DND-41 (cell line): ENCODE measurements around the gene ABCD4.

ENCODE experiments used
- ATAC-seq: fragments of 200-7000 bp; cut with Tn5 transposase; 3 replicates; pipeline ENCODE4 v1.9.1; 2021; ENCODE audit warnings: low read depth; ENCODE audit not compliant: insufficient read depth
- DNase-seq: peaks from one replicate; pipeline ENCODE4 v3.0.0-alpha.2; 2020
- H2AFZ ChIP-seq: 2 replicates; pipeline ENCODE4 v1.6.0; 2012; ENCODE audit warnings: low read depth, low read length
- H3K27ac ChIP-seq: 2 replicates; pipeline ENCODE4 v1.5.1; 2012; ENCODE audit warnings: low read length, inconsistent platforms
- H3K27me3 ChIP-seq: fragments of 200-600 bp; sonication (generic); 2 replicates; pipeline ENCODE4 v1.6.0; 2012; ENCODE audit warnings: low read length, mild to moderate bottlenecking, inconsistent platforms; ENCODE audit not compliant: insufficient read depth, poor library complexity
- H3K36me3 ChIP-seq: 2 replicates; pipeline ENCODE4 v1.5.1; 2012; ENCODE audit warnings: low read length, inconsistent platforms; ENCODE audit not compliant: insufficient read depth
- H3K4me1 ChIP-seq: 2 replicates; pipeline ENCODE4 v1.5.1; 2012; ENCODE audit warnings: mild to moderate bottlenecking, low read length; ENCODE audit not compliant: insufficient read depth
- H3K4me2 ChIP-seq: 2 replicates; pipeline ENCODE4 v1.6.0; 2012; ENCODE audit warnings: mild to moderate bottlenecking, moderate library complexity, low read length, inconsistent platforms; ENCODE audit not compliant: insufficient read depth
- H3K4me3 ChIP-seq, 2 experiments: fragments of 200-600 bp in 1 of 2; shearing (Covaris generic) in 1 of 2; 2 replicates each; pipeline ENCODE4 v1.5.1; 2012 to 2016; ENCODE audit warnings: inconsistent platforms in 2 of 2, low read length in 2 of 2, mild to moderate bottlenecking in 2 of 2, low read depth in 1 of 2, moderate library complexity in 1 of 2
- H3K79me2 ChIP-seq: 2 replicates; pipeline ENCODE4 v1.6.0; 2012; ENCODE audit warnings: low read length, inconsistent platforms; ENCODE audit not compliant: insufficient read depth
- H3K9ac ChIP-seq: 2 replicates; pipeline ENCODE4 v1.6.0; 2012; ENCODE audit warnings: low read depth, mild to moderate bottlenecking, inconsistent platforms, low read length, moderate library complexity
- H3K9me3 ChIP-seq: 2 replicates; pipeline ENCODE4 v1.5.1; 2012; ENCODE audit warnings: low read length, moderate library complexity, mild to moderate bottlenecking, inconsistent platforms; ENCODE audit not compliant: insufficient read depth, severe bottlenecking
- H4K20me1 ChIP-seq: 2 replicates; pipeline ENCODE4 v1.6.0; 2012; ENCODE audit warnings: low read length; ENCODE audit not compliant: insufficient read depth
- EZH2 ChIP-seq: IDR thresholded peaks from 3 replicates; pipeline ENCODE4 v1.6.1; 2012; ENCODE audit warnings: borderline replicate concordance, low read depth, mild to moderate bottlenecking, moderate library complexity, low read length, inconsistent platforms; ENCODE audit not compliant: severe bottlenecking
- TF ChIP-seq, protein P1 (sequence below): IDR thresholded peaks from 2 replicates; pipeline ENCODE4 v1.5.1; 2012; ENCODE audit warnings: borderline replicate concordance, low read length, moderate library complexity, mild to moderate bottlenecking; ENCODE audit not compliant: poor library complexity, severe bottlenecking; ENCODE audit errors: extremely low read depth

The ABCD4 gene

DNA sequence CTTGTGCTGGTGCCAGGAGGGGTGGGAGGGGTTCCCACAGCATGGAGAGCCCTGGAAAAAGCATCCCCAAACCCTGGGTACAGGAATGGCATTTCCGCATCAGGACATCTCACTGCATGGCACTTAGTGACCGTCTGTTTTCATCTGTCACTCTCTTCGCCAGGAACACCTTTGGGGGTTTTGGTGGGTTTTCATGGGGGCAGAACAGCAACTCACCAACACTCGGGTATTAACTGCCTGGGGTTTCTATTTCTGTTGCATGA is 60.0 kb downstream of the ABCD4 start:
- Histone ChIP-seq H3K4me1 (no peaks in the 10 kb centered on the region), H3K4me3 (no peak overlapping the region), H3K9me3 (no peaks in the 10 kb centered on the region), H4K20me1 (no peaks in the 10 kb centered on the region), H3K36me3 (no peaks in the 10 kb centered on the region), H3K27me3 (peaks cover 15% of the 10 kb centered on the region), H3K9ac (no peak overlapping the region), H3K27ac (no peak overlapping the region), H2AFZ (no peak overlapping the region), H3K4me2 (no peak overlapping the region), H3K79me2 (no peaks in the 10 kb centered on the region)
- no peak for ATAC-seq
- DNase-seq, result no peak
- TF ChIP-seq, protein P1, sequence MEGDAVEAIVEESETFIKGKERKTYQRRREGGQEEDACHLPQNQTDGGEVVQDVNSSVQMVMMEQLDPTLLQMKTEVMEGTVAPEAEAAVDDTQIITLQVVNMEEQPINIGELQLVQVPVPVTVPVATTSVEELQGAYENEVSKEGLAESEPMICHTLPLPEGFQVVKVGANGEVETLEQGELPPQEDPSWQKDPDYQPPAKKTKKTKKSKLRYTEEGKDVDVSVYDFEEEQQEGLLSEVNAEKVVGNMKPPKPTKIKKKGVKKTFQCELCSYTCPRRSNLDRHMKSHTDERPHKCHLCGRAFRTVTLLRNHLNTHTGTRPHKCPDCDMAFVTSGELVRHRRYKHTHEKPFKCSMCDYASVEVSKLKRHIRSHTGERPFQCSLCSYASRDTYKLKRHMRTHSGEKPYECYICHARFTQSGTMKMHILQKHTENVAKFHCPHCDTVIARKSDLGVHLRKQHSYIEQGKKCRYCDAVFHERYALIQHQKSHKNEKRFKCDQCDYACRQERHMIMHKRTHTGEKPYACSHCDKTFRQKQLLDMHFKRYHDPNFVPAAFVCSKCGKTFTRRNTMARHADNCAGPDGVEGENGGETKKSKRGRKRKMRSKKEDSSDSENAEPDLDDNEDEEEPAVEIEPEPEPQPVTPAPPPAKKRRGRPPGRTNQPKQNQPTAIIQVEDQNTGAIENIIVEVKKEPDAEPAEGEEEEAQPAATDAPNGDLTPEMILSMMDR, result no peak
- no peak for TF ChIP-seq EZH2

- H3K9ac ChIP-seq, result no peak overlapping the region
- DNase-seq, result no peak
- H3K36me3 ChIP-seq, result no peaks in the 10 kb centered on the region
- TF ChIP-seq, protein P1, result no peak
- TF ChIP-seq EZH2, result no peak
- H3K4me1 ChIP-seq, result no peaks in the 10 kb centered on the region
- H3K27ac ChIP-seq, result no peak overlapping the region
- H4K20me1 ChIP-seq, result no peaks in the 10 kb centered on the region
- ATAC-seq, result no peak
- no peak overlapping the region for H2AFZ ChIP-seq
- H3K4me2 ChIP-seq, result no peak overlapping the region
- H3K4me3 ChIP-seq, result no peak overlapping the region
- H3K27me3 ChIP-seq, result peaks cover 13% of the 10 kb centered on the region
- H3K9me3 ChIP-seq, result no peaks in the 10 kb centered on the region
- no peaks in the 10 kb centered on the region for H3K79me2 ChIP-seq
Observed at GRCh38 chr14:74242021-74242779, 60.5 kb downstream of the ABCD4 start.

GRCh38 chr14:74241652-74242017 is 61.1 kb downstream of the ABCD4 start:
- TF ChIP-seq EZH2, result no peak
- TF ChIP-seq, protein P1, result no peak
- H3K4me3 ChIP-seq, result no peak overlapping the region
- no peak overlapping the region for H3K4me2 ChIP-seq
- no peak overlapping the region for H3K27ac ChIP-seq
- no peaks in the 10 kb centered on the region for H3K4me1 ChIP-seq
- H3K79me2 ChIP-seq, result no peaks in the 10 kb centered on the region
- H3K27me3 ChIP-seq, result peaks cover 11% of the 10 kb centered on the region
- H2AFZ ChIP-seq, result no peak overlapping the region
- H3K9ac ChIP-seq, result no peak overlapping the region
- no peak for DNase-seq
- no peak for ATAC-seq
- no peaks in the 10 kb centered on the region for H3K9me3 ChIP-seq
- H3K36me3 ChIP-seq, result no peaks in the 10 kb centered on the region
- H4K20me1 ChIP-seq, result no peaks in the 10 kb centered on the region
